Measurements from ENCODE around the gene YPEL4.

YPEL4 gene

GRCh38 chr11:57650739-57651090 lies 1.0 kb upstream of the YPEL4 start:
- no peak for DNase-seq (ENCODE audit: low read depth in 2 of 2)

GRCh38 chr11:57648801-57649735 lies 644 bp downstream of the YPEL4 start:
- no peak for DNase-seq (ENCODE audit: low read depth in 2 of 2)

DNA sequence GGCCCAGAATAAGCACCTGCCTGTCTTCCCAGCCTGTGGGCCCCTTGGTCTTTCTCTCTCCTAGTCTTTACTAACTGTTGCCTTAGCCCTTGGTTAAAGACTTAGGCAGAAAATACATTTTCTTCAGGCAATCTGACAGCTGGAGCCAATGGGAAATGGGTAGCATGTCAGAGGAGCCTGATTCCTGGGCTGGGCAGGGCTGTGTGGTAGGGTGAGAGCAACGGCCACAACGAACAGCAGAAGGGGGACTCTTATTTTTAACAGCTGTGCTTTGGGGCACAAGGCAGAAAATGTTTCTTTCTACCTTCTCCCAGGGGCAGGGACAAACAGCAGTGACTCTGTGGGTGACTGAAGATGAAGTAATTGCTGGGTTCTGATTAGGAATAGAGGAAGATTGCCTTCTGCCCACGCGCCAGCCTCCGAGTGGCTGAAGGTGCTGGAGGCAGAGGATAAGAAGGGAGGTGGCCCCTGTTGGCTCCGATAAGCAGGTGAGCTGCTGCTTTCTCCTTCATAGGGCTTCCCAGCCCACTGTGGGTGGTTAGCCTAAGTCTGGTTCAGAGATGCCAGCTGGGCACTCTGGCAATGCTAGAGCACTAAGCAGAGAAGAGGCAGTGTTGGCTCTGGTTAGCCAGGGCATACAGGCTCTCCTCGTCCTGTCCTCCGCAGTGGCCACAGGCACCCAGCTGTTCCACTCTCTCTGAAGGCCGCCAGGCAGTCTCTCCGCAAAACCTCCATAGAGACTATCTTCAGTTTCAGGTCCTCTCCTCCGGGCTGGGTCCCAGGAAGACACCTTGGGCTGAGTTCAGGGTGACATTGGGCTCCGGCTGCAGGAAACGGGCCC lies 1.5 kb downstream of the YPEL4 start:
- no peak for DNase-seq (ENCODE audit: low read depth in 2 of 2)

DNA sequence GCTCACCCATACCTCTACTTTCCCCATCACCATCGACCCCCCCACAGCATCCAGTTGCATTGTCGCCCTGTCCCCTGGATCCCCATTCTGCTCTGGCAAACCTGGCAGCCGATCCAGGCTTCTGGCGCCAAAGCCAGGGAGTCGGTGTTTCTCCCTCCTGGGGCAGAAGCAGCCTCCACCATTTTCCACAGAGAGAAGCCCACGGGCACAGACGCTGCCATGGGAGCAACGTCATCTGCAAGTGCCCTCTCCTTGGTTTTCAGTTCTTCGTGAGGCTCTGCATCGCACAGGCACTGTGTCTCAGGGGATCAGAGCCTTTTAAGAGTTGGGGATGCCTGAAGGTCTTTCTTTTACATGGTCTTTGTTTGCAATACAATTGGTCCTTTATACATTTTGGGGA lies 2.3 kb downstream of the YPEL4 start:
- DNase-seq (ENCODE audit: low read depth in 2 of 2): no peak

DNA sequence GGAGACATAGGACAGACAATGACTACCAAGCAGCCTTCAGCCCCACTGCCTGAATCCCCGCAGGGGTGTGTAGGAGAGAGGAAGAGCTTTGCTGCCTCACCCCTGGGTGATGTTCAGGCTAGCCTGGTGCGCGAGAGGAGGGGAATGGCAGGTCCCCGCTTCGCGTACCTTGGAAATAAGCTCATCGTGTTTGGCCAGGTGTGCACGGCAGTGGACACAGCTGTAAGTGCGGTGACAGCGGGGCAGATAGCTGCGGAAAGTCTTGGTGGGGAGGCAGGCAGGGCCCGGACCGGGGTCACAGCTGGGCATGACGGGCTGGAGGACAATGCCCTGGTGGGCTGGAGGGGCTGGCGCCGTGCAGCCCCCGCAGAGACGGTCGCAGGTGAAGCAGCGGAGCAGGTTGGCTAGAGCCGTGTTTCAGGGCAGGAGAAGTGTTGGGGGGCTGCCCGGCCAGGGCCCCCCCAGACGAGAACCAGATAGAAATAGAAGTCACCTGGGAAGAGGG lies 2.9 kb downstream of the YPEL4 start:
- no peak for DNase-seq (ENCODE audit: low read depth in 2 of 2)

DNA sequence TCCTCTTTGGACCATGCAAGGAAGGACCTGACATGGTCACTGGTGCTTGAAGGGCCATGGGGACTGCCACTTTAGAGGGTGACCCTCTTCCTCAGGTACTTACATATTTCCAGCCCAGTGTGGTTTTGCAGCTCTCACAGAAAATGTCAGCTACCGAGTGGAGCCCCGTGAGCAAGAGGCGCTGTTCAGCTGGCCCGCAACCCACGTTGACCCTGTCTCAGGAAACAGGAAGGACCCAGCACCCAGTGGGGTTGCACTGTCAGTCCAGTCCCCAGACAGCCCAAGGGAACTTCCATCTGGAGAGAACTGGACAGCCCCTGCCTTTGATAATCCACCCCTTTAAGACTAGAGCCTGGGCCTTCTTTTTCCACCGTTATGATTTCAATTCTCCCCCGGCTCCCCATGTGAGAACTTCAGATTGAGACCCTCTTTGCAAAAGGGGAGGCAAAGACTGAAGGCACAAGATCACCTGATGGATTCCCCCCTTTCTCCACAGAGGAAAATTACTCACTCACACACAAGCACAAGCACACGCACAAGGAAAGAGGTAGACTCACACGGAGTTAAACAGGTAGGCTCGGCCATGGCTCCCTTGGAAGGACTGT lies 3.4 kb downstream of the YPEL4 start:
- no peak for DNase-seq (ENCODE audit: low read depth in 2 of 2)

DNA sequence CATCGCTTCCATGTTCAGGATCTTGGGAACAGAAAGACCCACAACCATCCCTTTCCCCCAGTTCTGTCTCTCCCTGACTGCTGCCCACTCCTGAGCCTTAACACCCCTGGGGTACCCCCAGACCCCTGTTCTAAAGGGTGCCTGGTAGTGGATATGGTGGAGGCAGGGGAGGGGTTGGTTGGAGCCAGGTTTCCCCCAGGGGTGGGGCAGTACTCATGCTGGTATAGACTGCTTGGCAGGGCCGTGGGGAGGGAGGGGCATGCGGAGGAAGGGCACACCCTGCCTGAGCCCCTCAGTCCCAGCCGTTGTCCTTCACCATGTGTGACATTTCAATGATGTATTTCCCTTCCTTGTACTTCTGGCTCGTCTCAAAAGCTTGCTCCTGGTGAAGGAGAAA lies 4.0 kb downstream of the YPEL4 start:
- DNase-seq (ENCODE audit: low read depth in 2 of 2): no peak

DNA sequence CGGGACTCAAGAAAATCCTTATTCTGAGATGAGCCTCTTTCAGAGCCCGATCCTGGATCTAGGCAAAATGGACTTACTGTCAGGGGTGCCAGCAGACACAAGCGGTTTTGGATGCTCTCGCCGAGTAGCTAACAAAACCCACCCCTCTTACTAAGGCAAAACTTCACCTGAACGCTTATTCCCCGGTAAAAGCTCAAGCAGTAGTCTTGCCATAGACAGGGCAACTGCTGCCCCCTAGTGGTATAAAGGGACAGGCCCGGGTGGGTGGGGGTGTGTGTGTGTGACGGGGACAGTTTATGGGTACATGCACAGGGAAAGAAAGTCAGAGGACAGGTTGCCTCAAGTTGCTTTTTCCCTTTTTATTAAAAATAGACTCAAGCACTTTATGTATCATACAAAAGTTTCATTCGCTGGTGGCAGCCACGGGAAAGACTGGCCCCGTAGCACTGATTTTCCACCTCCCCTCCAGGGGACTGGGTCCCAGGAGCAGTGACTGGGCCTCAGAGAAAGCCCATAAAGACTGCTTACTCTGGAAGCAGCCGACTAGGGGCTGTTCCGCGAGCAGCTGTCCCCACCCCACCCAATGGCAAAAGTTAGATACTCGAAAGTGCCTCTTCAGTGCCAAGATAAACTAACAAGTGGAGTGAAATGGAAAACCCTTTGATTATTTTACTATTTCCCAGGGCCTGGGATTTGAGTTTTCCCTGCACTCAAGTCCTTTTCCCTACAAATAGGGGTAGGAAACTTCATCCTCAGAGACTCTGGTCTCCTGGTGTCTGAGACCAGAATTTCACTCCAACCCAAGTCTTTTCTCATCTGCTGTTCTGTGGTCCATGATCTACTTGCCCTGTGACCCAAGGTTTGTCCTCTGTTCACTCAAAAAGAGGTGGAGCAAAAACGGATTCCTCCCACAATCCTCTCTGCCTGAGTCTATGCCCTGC lies 4.7 kb downstream of the YPEL4 start:
- peak; percentile 72 to 89 for DNase-seq (ENCODE audit: low read depth in 2 of 2)

- no peak for DNase-seq (ENCODE audit: low read depth in 2 of 2)
Measured at GRCh38 chr11:57643802-57644201, 5.9 kb downstream of the YPEL4 start.

GRCh38 chr11:57641011-57641807 lies 8.5 kb downstream of the YPEL4 start:
- DNase-seq (ENCODE audit: low read depth in 2 of 2): no peak

DNA sequence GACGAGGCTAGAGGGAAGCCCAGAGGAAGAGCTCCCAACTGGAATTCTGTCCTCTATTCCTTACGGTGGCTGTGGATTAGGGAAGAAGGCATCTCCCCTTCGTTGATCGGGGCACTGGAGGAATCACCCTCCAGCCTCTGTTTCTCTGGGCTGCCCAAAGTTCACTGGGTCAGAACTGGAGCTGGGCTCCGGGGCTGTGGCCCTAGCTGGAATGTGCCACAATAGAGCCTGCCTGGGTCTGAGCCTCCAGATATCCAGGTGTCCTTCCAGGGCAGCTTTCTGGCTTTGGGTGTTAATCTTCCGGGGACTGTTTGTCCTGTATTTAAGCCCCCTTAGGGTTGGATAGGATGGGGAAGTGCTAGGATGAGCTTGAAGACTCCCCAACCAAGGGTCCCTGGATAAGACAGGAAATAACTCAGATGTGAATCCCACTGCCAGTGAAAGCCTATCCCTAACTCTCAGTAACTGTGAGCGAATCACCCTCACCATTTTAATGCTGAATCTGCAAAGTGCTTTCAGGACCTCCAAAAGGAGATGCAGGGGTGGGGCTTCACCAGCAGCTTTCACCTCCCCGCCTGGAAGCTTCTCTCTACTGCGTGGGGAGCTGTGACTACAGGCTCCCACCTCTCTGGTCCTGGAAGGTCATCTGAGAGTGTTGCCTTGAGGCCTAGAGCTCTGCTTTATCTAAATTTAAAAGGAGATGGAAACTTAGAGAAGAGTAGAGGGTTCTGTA lies 9.5 kb downstream of the YPEL4 start:
- no peak for DNase-seq (ENCODE audit: low read depth in 2 of 2)

DNA sequence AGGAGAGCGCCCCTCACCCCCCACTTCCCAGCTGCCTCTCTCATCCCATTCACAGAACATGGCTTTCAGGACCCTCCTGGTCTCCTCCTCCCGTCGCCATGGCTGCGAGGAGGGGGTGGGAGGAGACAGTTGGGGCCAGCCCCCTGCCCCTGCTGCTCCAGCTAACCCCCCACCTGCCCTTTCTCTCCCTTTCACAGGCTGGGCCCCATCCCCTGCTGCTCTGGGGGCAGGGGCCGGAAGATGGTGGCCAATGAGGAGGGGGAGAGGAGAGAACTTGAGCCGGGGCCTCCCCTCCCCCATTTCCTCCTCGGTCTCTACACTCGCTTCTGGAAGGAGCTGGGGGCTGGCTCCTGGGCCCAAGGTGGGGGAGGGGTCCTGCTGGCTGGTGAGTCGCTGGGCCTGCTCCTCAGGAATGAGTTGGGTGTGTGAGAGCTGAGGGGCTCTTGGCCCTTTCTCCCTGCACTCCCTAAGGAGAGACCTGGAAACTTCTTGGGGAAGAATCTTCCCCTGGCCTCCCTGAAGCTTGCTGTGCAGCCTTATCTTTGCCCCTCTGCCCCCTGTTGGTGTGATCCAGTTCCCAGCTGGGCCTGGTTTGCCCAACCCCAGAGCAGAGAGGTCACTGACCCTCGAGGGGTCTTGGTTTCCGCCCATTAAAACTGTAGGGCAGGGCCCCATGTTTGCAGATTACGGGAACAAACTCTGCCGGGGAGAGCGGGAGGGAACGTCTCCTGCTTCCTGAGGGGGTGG lies 10.2 kb downstream of the YPEL4 start:
- no peak for DNase-seq (ENCODE audit: low read depth in 2 of 2)

DNA sequence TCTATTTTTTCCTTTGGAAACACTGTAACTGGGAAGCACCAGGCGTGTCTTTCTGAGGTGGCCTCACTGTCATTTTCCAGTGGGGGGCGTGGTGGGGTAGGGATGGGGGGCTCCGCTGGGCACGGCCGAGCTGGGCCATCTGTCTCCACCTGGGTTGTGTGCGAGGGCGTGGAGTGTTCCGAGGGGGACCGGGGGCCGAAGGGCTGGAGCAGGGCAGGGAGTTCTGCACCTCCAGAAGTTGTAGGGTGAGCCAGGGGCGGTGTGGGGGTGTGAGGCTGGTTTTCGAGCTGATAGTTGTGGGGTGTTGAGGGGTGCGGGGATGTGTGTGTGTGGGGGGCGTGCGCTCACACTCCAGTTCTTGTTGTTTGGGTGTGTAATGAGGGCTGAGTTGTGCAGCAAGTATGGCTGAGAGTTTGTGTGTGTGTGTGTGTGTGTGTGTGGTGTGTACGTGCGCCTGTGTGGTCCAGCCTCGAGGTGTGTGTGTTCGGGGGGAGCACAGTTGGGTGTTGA lies 10.8 kb downstream of the YPEL4 start:
- DNase-seq (ENCODE audit: low read depth in 2 of 2): no peak

- no peak for DNase-seq (ENCODE audit: low read depth in 2 of 2)
Measured at GRCh38 chr11:57638005-57638781, 11.5 kb downstream of the YPEL4 start.

GRCh38 chr11:57637626-57638004 lies 12.1 kb downstream of the YPEL4 start:
- no peak for DNase-seq (ENCODE audit: low read depth in 2 of 2)

DNA sequence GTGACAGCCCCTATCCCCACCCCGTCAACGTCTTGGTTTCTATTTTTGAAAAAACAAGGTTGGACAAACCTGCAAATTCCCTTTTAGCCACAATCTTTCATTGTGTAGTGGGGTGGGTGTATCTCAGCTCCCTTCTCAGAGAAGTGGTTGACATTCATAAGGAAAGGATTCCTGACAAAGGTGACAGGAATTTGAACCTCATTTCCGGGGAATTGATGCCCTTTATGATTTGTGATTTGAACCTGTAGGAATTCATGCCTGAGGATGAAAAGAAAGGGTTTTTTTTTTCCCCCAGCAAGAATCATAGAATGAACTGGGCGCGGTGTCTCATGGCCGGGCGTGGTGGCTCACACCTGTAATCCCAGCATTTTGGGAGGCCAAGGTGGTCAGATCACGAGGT lies 14.5 kb downstream of the YPEL4 start:
- DNase-seq (ENCODE audit: low read depth in 2 of 2): no peak

DNA sequence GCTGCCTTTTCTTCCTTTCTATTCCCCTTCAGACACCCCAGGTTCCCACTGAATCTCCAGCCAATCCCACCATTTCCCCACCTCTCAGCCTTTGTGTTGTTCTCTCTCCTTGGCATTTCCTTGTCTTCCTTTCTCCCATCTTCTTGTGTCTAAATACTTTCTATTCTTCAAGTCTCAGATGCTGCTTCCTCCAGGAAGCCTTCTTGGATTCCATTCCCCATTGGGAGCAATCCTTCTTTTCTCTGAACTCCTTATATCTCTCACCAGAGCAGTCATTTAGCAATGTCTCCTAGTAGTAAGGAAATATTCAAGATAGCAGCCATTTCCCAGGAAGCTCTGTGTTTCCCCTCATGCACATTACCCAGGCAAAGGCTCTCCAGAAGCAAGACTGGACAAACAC lies 15.4 kb downstream of the YPEL4 start:
- no peak for DNase-seq (ENCODE audit: low read depth in 2 of 2)
